A549 (cell line): ENCODE data around the gene ALDH1A3.

ENCODE experiments used
- CBX2 ChIP-seq: fragments of 200-600 bp; sonication (generic); IDR thresholded peaks from 2 replicates; pipeline ENCODE4 v1.6.1; 2016; ENCODE audit warnings: low read depth, mild to moderate bottlenecking, borderline replicate concordance
- CEBPB ChIP-seq, 2 experiments: fragments of >200 bp in 1 of 2; sonication (Bioruptor Twin) in 1 of 2; formaldehyde crosslinking in 1 of 2; IDR thresholded peaks; 2 replicates each; pipeline ENCODE4 v1.6.1; 2012 to 2016
- CHD4 ChIP-seq: fragments of 200-600 bp; sonication (generic); IDR thresholded peaks from 2 replicates; pipeline ENCODE4 v1.6.1; 2016; ENCODE audit warnings: antibody characterized with exemption, mild to moderate bottlenecking, borderline replicate concordance
- EP300 ChIP-seq, 2 experiments: fragments of >200 bp; sonication (Bioruptor Twin); formaldehyde crosslinking; IDR thresholded peaks; 2 replicates in 1 of 2; 3 replicates in 1 of 2; pipeline ENCODE4 v1.6.1; 2016 to 2017
- FOSL2 ChIP-seq, 2 experiments: fragments of 450-650 bp in 1 of 2; fragments of >200 bp in 1 of 2; sonication (Bioruptor Twin) in 1 of 2; formaldehyde crosslinking; IDR thresholded peaks; 2 replicates each; pipeline versions ENCODE4 v1.5.0 to v1.6.1; 2016 to 2020; ENCODE audit warnings: mild to moderate bottlenecking in 1 of 2, moderate library complexity in 1 of 2
- JUN ChIP-seq, 2 experiments: fragments of >200 bp; sonication (Bioruptor Twin); formaldehyde crosslinking; IDR thresholded peaks; 2 replicates in 1 of 2; 3 replicates in 1 of 2; pipeline ENCODE4 v1.6.1; 2016 to 2017
- PHF8 ChIP-seq: fragments of 200-600 bp; sonication (generic); IDR thresholded peaks from 2 replicates; pipeline ENCODE4 v1.6.1; 2016; ENCODE audit warnings: low read depth, mild to moderate bottlenecking, antibody characterized with exemption, moderate library complexity, borderline replicate concordance
- POLR2A ChIP-seq: IDR thresholded peaks from 2 replicates; pipeline ENCODE4 v1.6.1; 2012; ENCODE audit warnings: mild to moderate bottlenecking, low read length
- TP53 ChIP-seq: fragments of 250-450 bp; sonication (Bioruptor Pico); IDR thresholded peaks from 2 replicates; pipeline ENCODE4 v1.5.0; 2021; ENCODE audit warnings: mild to moderate bottlenecking, moderate library complexity
- ZC3H11A ChIP-seq: fragments of 450-650 bp; IDR thresholded peaks from 2 replicates; pipeline ENCODE4 v1.6.1; 2014; ENCODE audit warnings: antibody characterized with exemption, mild to moderate bottlenecking
- ZFP36 ChIP-seq: fragments of 450-650 bp; IDR thresholded peaks from 2 replicates; pipeline ENCODE4 v1.6.1; 2014; ENCODE audit warnings: borderline replicate concordance; ENCODE audit not compliant: partially characterized antibody
- TF ChIP-seq, protein P1 (sequence below): fragments of >200 bp; sonication (Bioruptor Twin); formaldehyde crosslinking; IDR thresholded peaks from 3 replicates; pipeline ENCODE4 v1.5.1; 2016
- TF ChIP-seq, protein P2 (sequence below): fragments of 200-600 bp; sonication (generic); IDR thresholded peaks from 2 replicates; pipeline ENCODE4 v1.6.1; 2016; ENCODE audit warnings: antibody characterized with exemption, mild to moderate bottlenecking, moderate library complexity

DNA sequence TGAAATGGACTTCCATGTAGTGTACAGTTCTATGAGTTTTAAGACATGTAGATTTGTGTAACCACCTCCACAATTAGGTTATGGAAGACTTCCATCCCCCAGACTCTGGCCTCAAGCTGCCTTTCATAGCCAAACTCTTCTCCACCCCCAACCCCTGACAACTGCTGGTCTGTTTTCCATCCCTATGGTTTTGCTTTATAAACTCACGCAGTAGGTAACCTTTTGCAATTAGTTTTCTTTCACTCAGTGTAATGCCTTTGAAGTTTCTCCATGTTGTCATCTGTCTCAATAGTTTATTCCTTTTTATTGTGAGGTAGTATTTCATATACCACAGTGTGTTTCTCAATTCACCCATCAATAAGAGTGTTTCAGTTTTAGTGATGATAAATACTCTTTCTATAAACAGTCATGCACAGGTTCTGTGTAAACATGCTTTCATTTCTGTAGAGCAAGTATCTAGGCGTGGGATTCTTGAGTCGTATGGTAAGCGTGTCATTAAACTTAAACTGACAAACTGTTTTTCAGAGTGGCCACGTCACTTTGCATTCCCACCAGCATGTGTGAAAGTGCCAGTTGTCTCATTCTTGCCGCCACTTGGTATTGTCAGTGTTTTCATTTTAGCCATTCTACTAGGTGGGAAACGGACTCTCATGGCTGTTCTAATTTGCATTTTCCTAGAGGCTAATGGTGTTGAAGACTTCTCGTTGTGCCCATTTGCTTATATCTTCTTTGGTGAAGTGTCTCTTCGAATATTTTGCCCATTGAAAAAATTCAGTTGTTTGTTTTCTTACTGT, 47.3 kb upstream of the ALDH1A3 start:
- TF ChIP-seq POLR2A (no peak), ZFP36 (peak; percentile 57), CEBPB (IDR thresholded peaks at IDR 0.05) (no peak), EP300 (IDR thresholded peaks at IDR 0.05) (no peak), CHD4 (no peak), CBX2 (no peak), PHF8 (no peak), FOSL2 (IDR thresholded peaks at IDR 0.05) (no peak), FOSL2 (CRISPR knock-in tag; IDR thresholded peaks at IDR 0.05) (no peak), JUN (IDR thresholded peaks at IDR 0.05) (no peak), ZC3H11A (no peak), TP53 (CRISPR knock-in tag) (no peak)
- TF ChIP-seq, protein P1, sequence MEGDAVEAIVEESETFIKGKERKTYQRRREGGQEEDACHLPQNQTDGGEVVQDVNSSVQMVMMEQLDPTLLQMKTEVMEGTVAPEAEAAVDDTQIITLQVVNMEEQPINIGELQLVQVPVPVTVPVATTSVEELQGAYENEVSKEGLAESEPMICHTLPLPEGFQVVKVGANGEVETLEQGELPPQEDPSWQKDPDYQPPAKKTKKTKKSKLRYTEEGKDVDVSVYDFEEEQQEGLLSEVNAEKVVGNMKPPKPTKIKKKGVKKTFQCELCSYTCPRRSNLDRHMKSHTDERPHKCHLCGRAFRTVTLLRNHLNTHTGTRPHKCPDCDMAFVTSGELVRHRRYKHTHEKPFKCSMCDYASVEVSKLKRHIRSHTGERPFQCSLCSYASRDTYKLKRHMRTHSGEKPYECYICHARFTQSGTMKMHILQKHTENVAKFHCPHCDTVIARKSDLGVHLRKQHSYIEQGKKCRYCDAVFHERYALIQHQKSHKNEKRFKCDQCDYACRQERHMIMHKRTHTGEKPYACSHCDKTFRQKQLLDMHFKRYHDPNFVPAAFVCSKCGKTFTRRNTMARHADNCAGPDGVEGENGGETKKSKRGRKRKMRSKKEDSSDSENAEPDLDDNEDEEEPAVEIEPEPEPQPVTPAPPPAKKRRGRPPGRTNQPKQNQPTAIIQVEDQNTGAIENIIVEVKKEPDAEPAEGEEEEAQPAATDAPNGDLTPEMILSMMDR: no peak
- TF ChIP-seq, protein P2, sequence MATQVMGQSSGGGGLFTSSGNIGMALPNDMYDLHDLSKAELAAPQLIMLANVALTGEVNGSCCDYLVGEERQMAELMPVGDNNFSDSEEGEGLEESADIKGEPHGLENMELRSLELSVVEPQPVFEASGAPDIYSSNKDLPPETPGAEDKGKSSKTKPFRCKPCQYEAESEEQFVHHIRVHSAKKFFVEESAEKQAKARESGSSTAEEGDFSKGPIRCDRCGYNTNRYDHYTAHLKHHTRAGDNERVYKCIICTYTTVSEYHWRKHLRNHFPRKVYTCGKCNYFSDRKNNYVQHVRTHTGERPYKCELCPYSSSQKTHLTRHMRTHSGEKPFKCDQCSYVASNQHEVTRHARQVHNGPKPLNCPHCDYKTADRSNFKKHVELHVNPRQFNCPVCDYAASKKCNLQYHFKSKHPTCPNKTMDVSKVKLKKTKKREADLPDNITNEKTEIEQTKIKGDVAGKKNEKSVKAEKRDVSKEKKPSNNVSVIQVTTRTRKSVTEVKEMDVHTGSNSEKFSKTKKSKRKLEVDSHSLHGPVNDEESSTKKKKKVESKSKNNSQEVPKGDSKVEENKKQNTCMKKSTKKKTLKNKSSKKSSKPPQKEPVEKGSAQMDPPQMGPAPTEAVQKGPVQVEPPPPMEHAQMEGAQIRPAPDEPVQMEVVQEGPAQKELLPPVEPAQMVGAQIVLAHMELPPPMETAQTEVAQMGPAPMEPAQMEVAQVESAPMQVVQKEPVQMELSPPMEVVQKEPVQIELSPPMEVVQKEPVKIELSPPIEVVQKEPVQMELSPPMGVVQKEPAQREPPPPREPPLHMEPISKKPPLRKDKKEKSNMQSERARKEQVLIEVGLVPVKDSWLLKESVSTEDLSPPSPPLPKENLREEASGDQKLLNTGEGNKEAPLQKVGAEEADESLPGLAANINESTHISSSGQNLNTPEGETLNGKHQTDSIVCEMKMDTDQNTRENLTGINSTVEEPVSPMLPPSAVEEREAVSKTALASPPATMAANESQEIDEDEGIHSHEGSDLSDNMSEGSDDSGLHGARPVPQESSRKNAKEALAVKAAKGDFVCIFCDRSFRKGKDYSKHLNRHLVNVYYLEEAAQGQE: no peak
